ENCODE results near the gene OPHN1.

OPHN1 gene

DNA sequence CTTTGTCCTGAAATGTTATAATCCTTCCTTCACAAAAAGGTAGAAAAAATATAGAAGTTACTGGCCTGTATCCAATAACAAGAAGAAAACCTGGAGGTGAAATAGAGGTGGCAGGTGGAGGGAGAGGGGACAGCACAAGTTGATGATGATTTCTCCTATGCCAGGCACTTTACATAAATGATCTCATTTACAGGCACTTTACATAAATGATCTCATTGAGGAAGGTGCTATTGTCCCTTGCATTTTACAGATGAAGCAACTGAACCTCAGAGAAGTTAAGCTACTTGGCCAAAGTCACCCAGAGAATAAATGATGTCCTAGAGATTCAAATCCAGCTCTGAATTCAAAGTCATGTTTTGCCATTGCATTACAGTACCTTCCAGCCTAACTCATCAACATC, 7.1 kb upstream of the OPHN1 start:
- no peak for DNase-seq (ENCODE audit: low spot score)
- Mint-ChIP-seq H3K9me3 (no peaks in the 10 kb centered on the region), H3K36me3 (ENCODE audit: low read depth) (no peaks in the 10 kb centered on the region), H3K4me3 (no peak overlapping the region), H3K4me1 (ENCODE audit: low read depth) (peaks cover 10% of the 10 kb centered on the region), H3K27me3 (ENCODE audit: low read depth) (peaks cover 21% of the 10 kb centered on the region), H3K27ac (no peak overlapping the region)

DNA sequence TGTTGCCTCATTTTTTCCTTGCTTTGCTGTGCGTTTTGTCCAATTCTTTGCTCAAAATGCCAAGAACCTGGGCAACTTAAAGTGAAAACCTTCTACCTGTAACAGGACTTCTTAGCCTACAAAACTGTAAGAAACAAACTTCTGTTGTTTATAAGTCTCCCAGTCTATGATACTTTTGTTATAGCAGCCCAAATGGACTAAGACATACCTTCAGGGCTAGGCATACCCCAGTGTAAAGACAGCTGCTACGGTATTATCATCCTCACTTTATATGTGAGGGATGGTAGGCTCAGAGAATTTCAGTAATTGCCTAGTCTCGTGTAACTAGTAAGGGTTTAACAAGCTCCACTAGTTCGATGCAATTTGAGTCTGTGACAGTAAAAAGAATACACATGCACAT, 6.0 kb upstream of the OPHN1 start:
- peaks cover 27% of the 10 kb centered on the region for H3K27me3 Mint-ChIP-seq (ENCODE audit: low read depth)
- no peak overlapping the region for H3K27ac Mint-ChIP-seq

DNA sequence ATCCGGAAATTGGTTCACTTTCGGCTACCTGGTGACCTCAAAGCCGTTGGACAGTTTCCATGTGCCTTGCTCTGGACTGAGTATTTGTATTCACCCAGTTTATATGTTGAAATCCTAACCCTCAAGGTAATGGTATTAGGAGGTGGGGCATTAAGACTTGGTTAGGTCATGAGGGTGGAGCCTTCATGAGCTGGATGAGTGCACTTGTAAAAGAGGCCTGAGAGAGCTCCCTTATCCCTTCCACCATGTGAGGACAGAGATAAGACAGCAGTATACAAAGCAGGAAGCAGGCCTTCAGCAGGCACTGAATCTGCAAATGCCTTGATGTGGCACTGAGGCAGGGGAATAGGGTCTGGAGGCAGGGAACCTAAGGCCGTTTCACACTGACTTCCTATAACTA, 5.3 kb upstream of the OPHN1 start:
- Mint-ChIP-seq H3K4me3 (no peak overlapping the region), H3K9me3 (no peaks in the 10 kb centered on the region), H3K27me3 (ENCODE audit: low read depth) (peaks cover 33% of the 10 kb centered on the region)

More for the DNA sequence above, 6.0 kb upstream of the OPHN1 start:
- H3K4me1 Mint-ChIP-seq (ENCODE audit: low read depth) = peaks cover 9% of the 10 kb centered on the region
- DNase-seq (ENCODE audit: low spot score) = no peak
- H3K4me3 Mint-ChIP-seq = no peak overlapping the region
- no peaks in the 10 kb centered on the region for H3K36me3 Mint-ChIP-seq (ENCODE audit: low read depth)
- H3K9me3 Mint-ChIP-seq = no peaks in the 10 kb centered on the region

DNA sequence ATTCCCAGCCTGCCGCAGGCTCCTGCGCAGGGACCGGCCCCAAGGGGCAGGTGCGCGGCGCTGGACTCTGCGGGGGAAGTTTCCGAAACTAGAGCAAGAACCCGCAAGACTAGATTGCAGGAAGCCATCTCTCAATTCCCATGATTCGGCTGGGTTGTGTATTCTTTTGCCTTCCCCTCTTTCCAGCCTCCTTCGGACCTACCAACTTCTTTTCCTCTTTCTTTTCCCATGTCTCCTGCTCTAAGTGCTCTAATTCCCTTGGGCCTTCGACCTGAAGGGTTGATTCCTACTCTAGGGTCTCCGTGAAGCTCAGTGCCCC, 645 bp upstream of the OPHN1 start:
- peak overlapping the region; percentile 75 for H3K4me3 Mint-ChIP-seq
- peaks cover 3% of the 10 kb centered on the region for H3K4me1 Mint-ChIP-seq (ENCODE audit: low read depth)
- H3K9me3 Mint-ChIP-seq = no peaks in the 10 kb centered on the region
- no peak for DNase-seq (ENCODE audit: low spot score)
- no peaks in the 10 kb centered on the region for H3K36me3 Mint-ChIP-seq (ENCODE audit: low read depth)
- peaks cover 58% of the 10 kb centered on the region for H3K27me3 Mint-ChIP-seq (ENCODE audit: low read depth)
- H3K27ac Mint-ChIP-seq = no peak overlapping the region

More for the DNA sequence above, 5.3 kb upstream of the OPHN1 start:
- H3K36me3 Mint-ChIP-seq (ENCODE audit: low read depth) = no peaks in the 10 kb centered on the region
- H3K27ac Mint-ChIP-seq = no peak overlapping the region
- no peak for DNase-seq (ENCODE audit: low spot score)
- H3K4me1 Mint-ChIP-seq (ENCODE audit: low read depth) = peaks cover 12% of the 10 kb centered on the region

DNA sequence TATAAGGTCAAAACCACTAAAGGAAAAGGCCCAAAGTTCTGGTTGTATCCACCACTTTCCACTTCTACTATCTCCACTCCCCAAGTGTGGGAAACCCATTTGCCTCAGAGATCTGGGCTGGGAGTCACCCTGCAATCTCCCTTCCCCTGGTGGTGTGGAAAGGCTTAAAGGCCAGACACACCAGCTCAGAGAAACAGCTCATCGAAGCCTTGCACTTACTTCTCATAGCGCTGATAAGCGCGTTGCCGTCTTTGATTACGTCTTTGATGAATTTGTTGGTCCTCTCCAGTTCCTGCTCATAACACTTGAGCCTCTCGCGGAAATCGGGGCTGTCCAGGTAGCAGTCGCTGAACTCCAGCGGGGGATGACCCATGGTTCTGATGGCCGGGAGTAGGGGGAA, 647 bp downstream of the OPHN1 start:
- Mint-ChIP-seq H3K4me1 (ENCODE audit: low read depth) (peaks cover 3% of the 10 kb centered on the region), H3K27ac (no peak overlapping the region), H3K27me3 (ENCODE audit: low read depth) (peaks cover 60% of the 10 kb centered on the region), H3K4me3 (peak overlapping the region; percentile 75), H3K36me3 (ENCODE audit: low read depth) (no peaks in the 10 kb centered on the region), H3K9me3 (no peaks in the 10 kb centered on the region)
- no peak for DNase-seq (ENCODE audit: low spot score)

DNA sequence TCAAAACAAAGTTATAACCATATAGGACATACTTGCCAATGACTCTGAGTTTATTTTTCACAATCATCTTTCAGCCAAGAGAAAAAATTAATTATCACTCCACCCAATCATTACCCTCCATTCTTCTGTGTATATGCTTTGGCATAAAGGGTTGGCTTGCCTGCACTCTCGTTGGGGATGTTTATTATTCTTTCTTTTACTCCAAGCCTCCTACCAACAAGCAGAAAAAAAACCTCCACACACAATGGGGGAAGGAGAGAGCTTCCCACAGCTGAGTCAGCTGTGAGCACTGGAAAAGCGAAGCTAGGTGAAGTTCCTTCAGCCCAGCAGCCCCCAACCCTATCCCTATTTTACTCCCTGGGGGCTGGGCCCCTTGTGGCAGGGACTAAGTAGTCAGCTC, 1.5 kb downstream of the OPHN1 start:
- H3K4me3 Mint-ChIP-seq = no peak overlapping the region

DNA sequence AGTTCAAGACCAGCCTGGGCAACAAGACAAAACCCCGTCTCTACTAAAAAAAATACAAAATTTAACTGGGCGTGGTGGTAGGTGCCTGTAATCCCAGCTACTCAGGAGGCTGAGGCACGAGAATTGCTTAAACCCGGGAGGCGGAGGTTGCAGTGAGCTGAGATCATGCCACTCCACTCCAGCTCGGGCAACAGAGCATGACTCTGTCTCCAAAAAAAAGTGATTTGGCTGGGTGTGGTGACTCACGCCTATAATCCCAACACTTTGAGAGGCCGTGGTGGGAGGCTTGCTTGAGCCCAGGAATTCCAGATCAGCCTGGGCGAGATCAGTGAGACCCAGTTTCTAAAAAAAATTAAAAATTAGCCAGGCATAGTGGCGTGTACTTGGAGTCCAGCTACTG, 4.1 kb downstream of the OPHN1 start:
- no peak for DNase-seq (ENCODE audit: low spot score)
- Mint-ChIP-seq H3K9me3 (no peaks in the 10 kb centered on the region), H3K27ac (no peak overlapping the region), H3K36me3 (ENCODE audit: low read depth) (no peaks in the 10 kb centered on the region), H3K4me1 (ENCODE audit: low read depth) (peaks cover 3% of the 10 kb centered on the region), H3K27me3 (ENCODE audit: low read depth) (peaks cover 44% of the 10 kb centered on the region), H3K4me3 (no peak overlapping the region)

More for the DNA sequence above, 1.5 kb downstream of the OPHN1 start:
- Mint-ChIP-seq H3K4me1 (ENCODE audit: low read depth) (peaks cover 3% of the 10 kb centered on the region), H3K27me3 (ENCODE audit: low read depth) (peaks cover 60% of the 10 kb centered on the region), H3K27ac (no peak overlapping the region), H3K9me3 (no peaks in the 10 kb centered on the region), H3K36me3 (ENCODE audit: low read depth) (no peaks in the 10 kb centered on the region)
- no peak for DNase-seq (ENCODE audit: low spot score)

DNA sequence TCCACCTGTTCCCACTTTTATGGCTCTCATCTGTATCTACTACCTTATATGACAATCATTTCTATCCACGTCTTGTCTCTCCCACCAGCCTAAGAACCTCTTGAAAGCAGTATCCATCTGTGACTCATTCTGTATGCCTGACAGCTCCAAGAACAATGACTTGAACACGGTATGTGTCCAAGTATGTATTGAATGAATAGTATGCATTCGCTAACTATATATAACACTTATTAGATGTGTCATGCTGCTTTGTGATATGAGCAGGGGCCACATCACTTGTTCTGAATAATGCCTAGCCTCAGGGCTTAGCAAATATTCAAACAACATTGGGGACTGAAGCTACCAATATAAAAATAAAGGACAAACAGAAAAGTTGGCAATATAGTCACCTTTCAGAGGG, 4.9 kb downstream of the OPHN1 start:
- Mint-ChIP-seq H3K9me3 (no peaks in the 10 kb centered on the region), H3K36me3 (ENCODE audit: low read depth) (no peaks in the 10 kb centered on the region), H3K4me3 (no peak overlapping the region), H3K27ac (no peak overlapping the region), H3K4me1 (ENCODE audit: low read depth) (no peaks in the 10 kb centered on the region), H3K27me3 (ENCODE audit: low read depth) (peaks cover 38% of the 10 kb centered on the region)
- DNase-seq (ENCODE audit: low spot score) = no peak

DNA sequence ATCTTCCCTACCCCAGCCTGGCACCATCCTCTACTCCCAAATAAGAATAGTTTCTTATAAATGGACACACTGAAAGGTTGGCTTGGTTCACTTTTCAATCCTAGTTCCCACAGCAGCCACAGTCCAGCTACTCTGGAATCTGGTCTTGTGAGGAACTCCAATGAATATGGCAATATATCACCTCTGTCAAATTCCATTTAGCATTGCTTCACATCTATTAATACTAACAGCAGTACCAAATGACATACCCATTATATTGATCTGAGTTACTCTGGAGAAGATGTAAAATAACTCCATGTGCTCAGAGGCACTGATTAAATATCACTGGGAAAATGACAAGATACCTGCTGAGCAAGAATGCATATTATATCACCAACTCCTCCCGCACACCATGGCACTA, 8.6 kb downstream of the OPHN1 start:
- peaks cover 4% of the 10 kb centered on the region for H3K4me1 Mint-ChIP-seq (ENCODE audit: low read depth)
- H3K27me3 Mint-ChIP-seq (ENCODE audit: low read depth) = peaks cover 5% of the 10 kb centered on the region
- H3K27ac Mint-ChIP-seq = no peak overlapping the region
- no peaks in the 10 kb centered on the region for H3K9me3 Mint-ChIP-seq
- H3K36me3 Mint-ChIP-seq (ENCODE audit: low read depth) = no peaks in the 10 kb centered on the region
- no peak for DNase-seq (ENCODE audit: low spot score)
- H3K4me3 Mint-ChIP-seq = no peak overlapping the region

DNA sequence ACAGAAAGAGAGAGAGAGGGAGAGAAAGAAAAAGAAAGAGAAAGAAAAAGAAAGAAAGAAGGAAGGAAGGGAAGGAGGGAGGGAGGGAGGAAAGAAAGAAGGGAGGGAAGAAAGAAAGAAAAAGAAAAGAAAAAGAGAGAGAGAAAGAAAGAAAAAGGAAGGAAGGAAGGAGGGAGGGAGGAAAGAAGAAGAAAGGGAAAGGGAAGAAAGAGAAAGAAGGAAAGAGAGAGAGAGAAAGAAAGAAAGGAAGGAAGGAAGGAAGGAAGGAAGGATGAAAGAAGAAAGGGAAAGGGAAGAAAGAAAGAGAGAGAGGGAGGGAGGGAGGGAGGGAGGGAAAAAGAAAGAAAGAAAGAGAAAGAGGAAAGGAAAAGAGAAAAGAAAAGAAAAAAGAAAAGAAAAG, 10.8 kb downstream of the OPHN1 start:
- H3K4me3 Mint-ChIP-seq = no peak overlapping the region
- H3K36me3 Mint-ChIP-seq (ENCODE audit: low read depth) = no peaks in the 10 kb centered on the region
- no peak for DNase-seq (ENCODE audit: low spot score)
- H3K4me1 Mint-ChIP-seq (ENCODE audit: low read depth) = peaks cover 4% of the 10 kb centered on the region
- H3K9me3 Mint-ChIP-seq = no peaks in the 10 kb centered on the region
- no peaks in the 10 kb centered on the region for H3K27me3 Mint-ChIP-seq (ENCODE audit: low read depth)
- H3K27ac Mint-ChIP-seq = no peak overlapping the region

DNA sequence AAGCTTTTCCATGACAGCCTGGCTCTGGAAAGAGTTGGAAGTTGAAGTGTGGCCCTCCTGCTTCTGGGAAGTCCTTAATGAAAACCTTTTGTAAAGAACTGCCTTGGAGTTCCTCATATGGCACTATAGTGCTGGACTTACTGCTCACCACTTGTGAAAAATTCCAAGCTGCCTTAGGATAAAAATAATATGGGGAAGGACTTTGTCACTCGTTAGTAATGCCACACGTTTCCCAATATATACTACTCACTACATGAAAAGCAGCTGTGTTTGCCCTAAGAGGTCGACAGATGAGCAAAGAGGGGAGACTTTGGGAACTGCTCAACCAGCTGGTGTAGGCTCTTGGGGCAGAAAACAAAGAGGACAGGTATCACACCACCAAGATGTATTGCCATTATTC, 11.7 kb downstream of the OPHN1 start:
- Mint-ChIP-seq H3K4me3 (no peak overlapping the region), H3K4me1 (ENCODE audit: low read depth) (peaks cover 4% of the 10 kb centered on the region), H3K27me3 (ENCODE audit: low read depth) (no peaks in the 10 kb centered on the region), H3K9me3 (no peaks in the 10 kb centered on the region), H3K36me3 (ENCODE audit: low read depth) (no peaks in the 10 kb centered on the region), H3K27ac (no peak overlapping the region)
- DNase-seq (ENCODE audit: low spot score) = no peak

DNA sequence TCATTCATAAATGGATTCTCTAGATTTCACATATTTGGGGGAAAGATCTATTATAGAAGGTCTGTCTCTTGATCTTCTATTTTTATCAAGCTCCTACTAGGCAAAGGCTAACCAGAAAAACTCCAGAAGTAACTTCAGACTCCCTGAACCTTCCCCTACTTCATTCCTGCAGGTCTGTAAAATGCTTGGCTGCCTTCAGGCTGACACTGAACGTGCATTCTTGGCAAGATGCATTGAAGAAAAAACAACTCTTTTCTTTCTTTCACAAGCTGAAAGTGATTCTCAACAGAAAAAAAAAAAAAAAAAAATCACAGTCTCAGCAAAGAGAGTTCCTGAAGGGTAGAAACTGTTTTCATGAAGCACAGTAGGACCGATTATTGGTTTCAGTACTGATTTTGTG, 12.7 kb downstream of the OPHN1 start:
- Mint-ChIP-seq H3K27me3 (ENCODE audit: low read depth) (no peaks in the 10 kb centered on the region), H3K4me1 (ENCODE audit: low read depth) (peaks cover 4% of the 10 kb centered on the region), H3K36me3 (ENCODE audit: low read depth) (no peaks in the 10 kb centered on the region), H3K9me3 (no peaks in the 10 kb centered on the region), H3K4me3 (no peak overlapping the region), H3K27ac (no peak overlapping the region)
- DNase-seq (ENCODE audit: low spot score) = no peak

DNA sequence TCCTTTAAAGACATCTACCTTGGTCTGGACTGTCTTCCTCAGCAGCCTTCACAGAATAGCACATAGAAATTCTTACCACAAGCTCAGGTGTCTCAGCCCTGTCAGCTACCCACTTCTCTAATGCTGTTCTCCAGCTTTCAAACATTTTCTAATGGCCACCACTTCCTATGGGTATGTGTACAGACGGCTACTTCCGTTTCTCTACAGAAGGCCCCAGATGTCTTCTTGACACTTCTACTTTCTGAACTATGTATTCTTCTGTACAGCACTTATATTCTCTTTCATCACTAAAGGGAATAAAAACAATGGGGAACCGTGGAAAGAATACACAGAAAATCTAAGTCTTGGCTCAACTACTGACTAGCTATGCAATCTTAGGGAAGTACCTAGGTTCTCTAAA, 13.3 kb downstream of the OPHN1 start:
- H3K4me1 Mint-ChIP-seq (ENCODE audit: low read depth) = peaks cover 4% of the 10 kb centered on the region
- DNase-seq (ENCODE audit: low spot score) = no peak
- H3K27ac Mint-ChIP-seq = no peak overlapping the region
- H3K27me3 Mint-ChIP-seq (ENCODE audit: low read depth) = no peaks in the 10 kb centered on the region
- no peak overlapping the region for H3K4me3 Mint-ChIP-seq
- no peaks in the 10 kb centered on the region for H3K9me3 Mint-ChIP-seq
- no peaks in the 10 kb centered on the region for H3K36me3 Mint-ChIP-seq (ENCODE audit: low read depth)

DNA sequence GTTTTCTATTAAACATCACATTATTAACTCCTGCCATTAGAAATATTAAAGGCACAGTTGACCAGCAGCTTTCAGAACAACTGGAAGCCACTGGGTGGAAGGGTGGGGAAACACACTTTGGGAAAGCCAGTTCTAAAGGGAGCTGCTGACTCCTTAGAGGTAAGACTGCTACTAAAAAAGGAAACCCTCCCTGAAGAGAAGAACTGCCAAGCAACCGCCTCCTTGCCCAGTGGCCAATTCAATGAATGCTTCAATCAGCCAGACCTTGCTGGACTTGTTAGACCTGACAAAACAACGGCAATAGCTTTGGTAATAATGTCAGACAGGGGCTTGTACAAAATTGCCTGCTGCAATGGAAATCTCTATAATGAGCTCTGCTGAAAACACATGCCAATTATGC, 15.6 kb downstream of the OPHN1 start:
- Mint-ChIP-seq H3K27ac (no peak overlapping the region), H3K27me3 (ENCODE audit: low read depth) (no peaks in the 10 kb centered on the region), H3K4me1 (ENCODE audit: low read depth) (peaks cover 4% of the 10 kb centered on the region), H3K9me3 (no peaks in the 10 kb centered on the region), H3K4me3 (no peak overlapping the region), H3K36me3 (ENCODE audit: low read depth) (no peaks in the 10 kb centered on the region)
- DNase-seq (ENCODE audit: low spot score) = no peak

DNA sequence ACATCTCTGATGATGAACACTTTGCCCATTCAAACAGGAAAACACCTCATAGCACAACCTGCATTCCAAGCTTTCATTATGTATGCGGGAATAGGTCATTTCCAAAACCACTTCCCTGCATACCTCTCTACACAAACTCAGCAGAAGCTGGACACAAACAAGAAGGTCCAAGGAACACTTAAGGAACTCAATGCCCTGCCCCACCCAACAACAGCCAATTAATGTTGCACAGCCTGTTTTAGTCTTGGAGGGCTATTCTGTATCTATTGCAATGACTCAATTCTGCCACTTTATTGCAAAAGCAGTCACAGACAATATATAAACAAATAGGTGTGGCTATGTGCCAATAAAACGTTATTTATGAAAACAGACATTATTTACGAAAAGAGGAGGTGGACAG, 16.7 kb downstream of the OPHN1 start:
- Mint-ChIP-seq H3K9me3 (no peaks in the 10 kb centered on the region), H3K4me1 (ENCODE audit: low read depth) (peaks cover 4% of the 10 kb centered on the region), H3K4me3 (no peak overlapping the region), H3K27me3 (ENCODE audit: low read depth) (no peaks in the 10 kb centered on the region), H3K27ac (no peak overlapping the region), H3K36me3 (ENCODE audit: low read depth) (no peaks in the 10 kb centered on the region)
- no peak for DNase-seq (ENCODE audit: low spot score)

DNA sequence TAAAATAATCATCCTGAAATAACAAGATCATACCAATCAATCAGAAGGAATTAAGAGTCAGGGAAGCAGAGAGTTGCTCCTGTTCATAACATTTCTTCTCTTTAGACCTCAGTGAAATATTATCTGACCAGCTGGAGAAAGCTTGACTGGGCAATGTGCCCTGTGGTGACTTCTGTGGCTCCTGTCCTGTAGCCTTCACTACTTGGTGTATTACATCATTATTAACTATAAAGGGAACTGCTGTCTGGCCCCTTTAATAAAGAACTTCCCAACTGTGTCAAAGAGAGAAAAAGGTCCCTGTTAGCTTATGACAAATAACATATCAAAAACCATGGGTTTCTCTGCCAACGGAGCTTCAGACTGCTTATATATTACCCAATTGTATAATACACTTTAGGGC, 18.0 kb downstream of the OPHN1 start:
- H3K9me3 Mint-ChIP-seq = no peaks in the 10 kb centered on the region
- H3K4me1 Mint-ChIP-seq (ENCODE audit: low read depth) = peaks cover 4% of the 10 kb centered on the region
- H3K36me3 Mint-ChIP-seq (ENCODE audit: low read depth) = no peaks in the 10 kb centered on the region
- no peak for DNase-seq (ENCODE audit: low spot score)
- H3K27me3 Mint-ChIP-seq (ENCODE audit: low read depth) = no peaks in the 10 kb centered on the region
- no peak overlapping the region for H3K27ac Mint-ChIP-seq
- H3K4me3 Mint-ChIP-seq = no peak overlapping the region

Measured in T-helper 2 cell treated with Interferon-gamma antibody and Interleukin-4, amounts not matched to agents 5 μg/mL and 100 μg/mL, for 36 hours (primary cell).